Nephron (organoid): ENCODE data around the gene NPC1.

Experiments
- H3K27ac Mint-ChIP-seq, 3 experiments: 2 replicates each; pipeline ENCODE4 v1.8.0; 2020; ENCODE audit warnings: mixed read lengths in 3 of 3, mild to moderate bottlenecking in 2 of 3, moderate library complexity in 1 of 3
- H3K27me3 Mint-ChIP-seq: 2 replicates; pipeline ENCODE4 v1.8.0; 2021; ENCODE audit warnings: low read depth, mild to moderate bottlenecking, moderate library complexity, mixed read lengths
- H3K36me3 Mint-ChIP-seq: 2 replicates; pipeline ENCODE4 v1.8.0; 2020; ENCODE audit warnings: low read depth, mixed read lengths
- H3K4me1 Mint-ChIP-seq: 2 replicates; pipeline ENCODE4 v1.8.0; 2020; ENCODE audit warnings: mixed read lengths
- H3K4me3 Mint-ChIP-seq, 3 experiments: 2 replicates each; pipeline ENCODE4 v1.8.0; 2020; ENCODE audit warnings: mild to moderate bottlenecking in 3 of 3, mixed read lengths in 3 of 3, moderate library complexity in 2 of 3
- H3K9me3 Mint-ChIP-seq: 2 replicates; pipeline ENCODE4 v1.8.0; 2020; ENCODE audit warnings: mixed read lengths
- CTCF ChIP-seq, 3 experiments: fragments of 200-600 bp; sonication (generic); IDR thresholded peaks; one replicate each; pipeline ENCODE4 v1.5.0; 2021; ENCODE audit warnings: antibody characterized with exemption in 3 of 3; ENCODE audit not compliant: unreplicated experiment in 3 of 3

Gene NPC1

GRCh38 chr18:23503963-23504344 is 82.4 kb downstream of the NPC1 start:
- Mint-ChIP-seq H3K27ac (peak overlapping the region; percentile 34 to 72 (median 39)), H3K36me3 (peaks cover 12% of the 10 kb centered on the region), H3K4me3 (peak overlapping the region; percentile 89 to 99 (median 94)), H3K27me3 (peaks cover 15% of the 10 kb centered on the region), H3K4me1 (peaks cover 22% of the 10 kb centered on the region), H3K9me3 (no peaks in the 10 kb centered on the region)
- TF ChIP-seq CTCF (IDR thresholded peaks at IDR 0.05; ENCODE audit: unreplicated experiment in 3 of 3) = no peak

- H3K36me3 Mint-ChIP-seq = peaks cover 6% of the 10 kb centered on the region
- peaks cover 22% of the 10 kb centered on the region for H3K4me1 Mint-ChIP-seq
- no peaks in the 10 kb centered on the region for H3K9me3 Mint-ChIP-seq
- H3K4me3 Mint-ChIP-seq = peak within 1 kb of the TSS; percentile 89 to 99 (median 94)
- TF ChIP-seq CTCF (IDR thresholded peaks at IDR 0.05; ENCODE audit: unreplicated experiment in 3 of 3) = no peak
- peak within 1 kb of the TSS; percentile 39 to 74 (median 45) for H3K27ac Mint-ChIP-seq
- peaks cover 15% of the 10 kb centered on the region for H3K27me3 Mint-ChIP-seq
Observed at GRCh38 chr18:23503038-23503962, 83.0 kb downstream of the NPC1 start, which contains the start of gene RMC1. RMC1 (plus strand) TSS chr18:23503511; CDS start chr18:23503619, 108 bp downstream.

- H3K27me3 Mint-ChIP-seq = peaks cover 15% of the 10 kb centered on the region
- no peaks in the 10 kb centered on the region for H3K36me3 Mint-ChIP-seq
- H3K27ac Mint-ChIP-seq = peak overlapping the region; percentile 34 to 74 (median 45)
Observed at GRCh38 chr18:23502516-23503037, 83.7 kb downstream of the NPC1 start.

GRCh38 chr18:23501626-23502025 is 84.7 kb downstream of the NPC1 start:
- Mint-ChIP-seq H3K27me3 (peaks cover 15% of the 10 kb centered on the region), H3K4me1 (peaks cover 22% of the 10 kb centered on the region), H3K36me3 (no peaks in the 10 kb centered on the region), H3K9me3 (no peaks in the 10 kb centered on the region), H3K27ac (no peak overlapping the region), H3K4me3 (peak overlapping the region; percentile 61 to 78 (median 74))
- no peak for TF ChIP-seq CTCF (IDR thresholded peaks at IDR 0.05; ENCODE audit: unreplicated experiment in 3 of 3)

More at GRCh38 chr18:23502516-23503037, 83.7 kb downstream of the NPC1 start:
- Mint-ChIP-seq H3K4me3 (peak overlapping the region; percentile 83 to 89 (median 88)), H3K9me3 (no peaks in the 10 kb centered on the region), H3K4me1 (peaks cover 22% of the 10 kb centered on the region)
- TF ChIP-seq CTCF (IDR thresholded peaks at IDR 0.05; ENCODE audit: unreplicated experiment in 3 of 3) = no peak

- H3K4me3 Mint-ChIP-seq = peak overlapping the region in 2 of 3 experiments; percentile 22 to 29
- H3K27me3 Mint-ChIP-seq = peaks cover 15% of the 10 kb centered on the region
- no peak overlapping the region for H3K27ac Mint-ChIP-seq
- H3K9me3 Mint-ChIP-seq = no peaks in the 10 kb centered on the region
- no peaks in the 10 kb centered on the region for H3K36me3 Mint-ChIP-seq
- H3K4me1 Mint-ChIP-seq = peaks cover 15% of the 10 kb centered on the region
- no peak for TF ChIP-seq CTCF (IDR thresholded peaks at IDR 0.05; ENCODE audit: unreplicated experiment in 3 of 3)
Observed at GRCh38 chr18:23499291-23499781, 87.0 kb downstream of the NPC1 start.
